ENCODE results near the gene MTX1.

The MTX1 gene

GRCh38 chr1:155261852-155262673 is 53.6 kb downstream of the MTX1 start, which contains the start of gene SCAMP3:
Gene SCAMP3, minus strand, starts transcription at chr1:155262360. Its CDS starts 209 bp downstream, at chr1:155262151.
- DNase-seq (ENCODE audit: low read depth), result peak; percentile 80

- DNase-seq (ENCODE audit: low read depth), result no peak
These were observed 54.6 kb downstream of the MTX1 start for GRCh38 chr1:155263067-155263466.

Measured in stimulated activated CD8-positive, alpha-beta memory T cell treated with anti-CD3 and anti-CD28 coated beads, Interleukin-12 subunit alpha, Interleukin-12 subunit beta, amount 100 ng/mL, for 1 hour (primary cell).